IPS-18a (cell line): ENCODE data around the gene NLK.
"Not testable (repeated sequence)": the region's sequence is repeated elsewhere in the genome, so short reads cannot be mapped to it uniquely, and the experiment has no call there.

Source experiments
- H3K27ac ChIP-seq: one replicate; pipeline ENCODE4 v1.5.1; 2013; ENCODE audit warnings: low read length
- H3K27me3 ChIP-seq: one replicate; pipeline ENCODE4 v1.6.1; 2013; ENCODE audit warnings: mild to moderate bottlenecking, low read length; ENCODE audit not compliant: control insufficient read depth, insufficient read depth
- H3K36me3 ChIP-seq: one replicate; pipeline ENCODE4 v1.6.1; 2013; ENCODE audit warnings: low read depth, low read length; ENCODE audit not compliant: control insufficient read depth
- H3K4me1 ChIP-seq: one replicate; pipeline ENCODE4 v1.6.1; 2013; ENCODE audit warnings: low read depth, low read length; ENCODE audit not compliant: control insufficient read depth
- H3K4me3 ChIP-seq: one replicate; pipeline ENCODE4 v1.5.1; 2013; ENCODE audit warnings: low read length
- H3K9ac ChIP-seq: one replicate; pipeline ENCODE4 v1.6.1; 2013; ENCODE audit warnings: mild to moderate bottlenecking, low read length, moderate library complexity
- H3K9me3 ChIP-seq: one replicate; pipeline ENCODE4 v1.6.1; 2013; ENCODE audit warnings: low read depth, low read length; ENCODE audit not compliant: control insufficient read depth

The NLK gene

GRCh38 chr17:28238547-28239270, 196.2 kb downstream of the NLK start:
- not testable (repeated sequence) for H3K9ac ChIP-seq, H3K9me3 ChIP-seq, H3K27ac ChIP-seq, H3K27me3 ChIP-seq, H3K36me3 ChIP-seq, H3K4me3 ChIP-seq, H3K4me1 ChIP-seq

DNA sequence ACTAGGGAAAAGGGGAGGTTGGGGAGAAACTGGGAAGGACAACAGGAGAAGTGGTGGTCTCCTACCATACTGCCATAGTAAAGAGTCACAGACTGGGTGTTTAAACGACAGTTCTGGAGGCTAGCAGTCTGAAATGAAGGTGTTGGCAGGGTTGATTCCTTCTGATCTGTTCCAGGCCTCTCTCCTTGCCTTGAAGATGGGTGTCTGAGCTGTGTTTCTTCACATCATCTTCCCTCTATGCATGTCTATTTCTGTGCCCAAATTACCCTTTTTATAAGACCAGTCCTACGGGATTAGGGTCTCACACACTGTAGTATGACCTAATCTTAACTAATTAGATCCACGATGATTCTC, 196.8 kb downstream of the NLK start:
- Histone ChIP-seq H3K27me3 (no peaks in the 10 kb centered on the region), H3K9ac (no peak overlapping the region), H3K36me3 (no peaks in the 10 kb centered on the region), H3K9me3 (no peaks in the 10 kb centered on the region), H3K4me1 (no peaks in the 10 kb centered on the region), H3K27ac (no peak overlapping the region), H3K4me3 (no peak overlapping the region)

GRCh38 chr17:28240688-28241340, 198.3 kb downstream of the NLK start:
- no peak overlapping the region for H3K4me3 ChIP-seq
- no peaks in the 10 kb centered on the region for H3K36me3 ChIP-seq
- no peak overlapping the region for H3K27ac ChIP-seq
- no peaks in the 10 kb centered on the region for H3K9me3 ChIP-seq
- no peaks in the 10 kb centered on the region for H3K4me1 ChIP-seq
- H3K9ac ChIP-seq = no peak overlapping the region
- no peaks in the 10 kb centered on the region for H3K27me3 ChIP-seq

DNA sequence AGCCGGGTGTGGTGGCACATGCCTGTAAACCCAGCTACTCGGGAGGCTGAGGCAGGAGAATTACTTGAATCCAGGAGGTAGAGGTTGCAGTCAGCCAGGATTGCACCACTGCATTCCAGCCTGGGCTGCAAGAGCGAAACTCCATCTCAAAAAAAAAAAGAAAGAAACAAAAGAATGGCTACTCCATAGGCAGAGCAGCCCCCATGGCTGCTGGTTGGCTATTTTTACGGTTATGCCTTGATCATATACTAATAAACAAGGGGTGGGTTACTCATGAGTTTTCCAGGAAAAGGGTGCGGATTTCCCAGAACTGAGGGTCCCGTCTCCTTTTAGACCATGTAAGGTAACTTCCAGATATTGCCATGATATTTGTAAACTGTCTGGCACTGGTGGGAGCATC, 200.3 kb downstream of the NLK start:
- no peaks in the 10 kb centered on the region for H3K9me3 ChIP-seq
- H3K4me3 ChIP-seq = no peak overlapping the region
- no peak overlapping the region for H3K27ac ChIP-seq
- H3K27me3 ChIP-seq = no peaks in the 10 kb centered on the region
- no peaks in the 10 kb centered on the region for H3K36me3 ChIP-seq
- H3K4me1 ChIP-seq = no peaks in the 10 kb centered on the region
- H3K9ac ChIP-seq = no peak overlapping the region

DNA sequence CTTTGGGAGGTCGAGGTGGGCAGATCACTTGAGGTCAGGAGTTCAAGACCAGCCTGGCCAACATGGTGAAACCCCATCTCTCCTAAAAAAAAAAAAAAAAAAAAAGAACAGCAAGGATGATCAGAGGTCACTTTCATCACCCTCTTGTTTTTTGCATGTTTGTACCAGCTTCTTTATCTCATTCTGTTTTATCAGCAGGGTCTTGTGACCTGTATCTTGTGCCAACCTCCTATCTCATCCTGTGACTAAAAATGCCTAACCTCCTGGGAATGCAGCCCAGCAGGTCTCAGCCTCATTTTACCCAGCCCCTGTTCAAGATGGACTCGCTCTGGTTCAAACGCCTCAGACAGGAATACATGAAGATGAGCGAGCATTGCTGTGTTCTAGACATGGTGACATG, 200.8 kb downstream of the NLK start:
- H3K27ac ChIP-seq, H3K9me3 ChIP-seq, H3K4me3 ChIP-seq, H3K9ac ChIP-seq, H3K36me3 ChIP-seq, H3K27me3 ChIP-seq, H3K4me1 ChIP-seq: not testable (repeated sequence)

DNA sequence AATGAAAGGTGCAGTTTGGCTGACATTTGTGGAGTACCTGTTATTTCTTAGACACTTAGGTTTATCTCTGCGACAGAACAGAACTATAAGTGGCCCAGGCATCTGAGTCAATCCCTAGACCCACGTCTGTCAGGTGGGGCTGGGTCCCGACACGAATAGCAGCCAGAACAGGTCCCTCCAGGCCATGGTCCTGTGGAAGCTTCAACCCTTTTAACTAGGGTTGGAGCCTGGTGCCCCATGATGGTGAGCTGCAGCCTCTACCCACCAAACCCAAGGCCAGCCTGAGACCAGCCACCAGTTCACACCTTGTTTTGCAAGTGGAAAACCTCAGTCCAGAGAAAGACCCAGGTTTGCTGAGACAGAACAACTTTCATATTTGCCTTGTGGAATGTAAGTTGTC, 202.0 kb downstream of the NLK start:
- H3K4me3 ChIP-seq = no peak overlapping the region
- no peaks in the 10 kb centered on the region for H3K27me3 ChIP-seq
- no peaks in the 10 kb centered on the region for H3K4me1 ChIP-seq
- H3K27ac ChIP-seq = no peak overlapping the region
- H3K9me3 ChIP-seq = no peaks in the 10 kb centered on the region
- no peak overlapping the region for H3K9ac ChIP-seq
- H3K36me3 ChIP-seq = no peaks in the 10 kb centered on the region
